NCI-H1417 treated with DMSO at 0.1 percent for 48 hours (cell line): ENCODE measurements around the gene CD82.

Experiments used
- DNase-seq: peaks from one replicate; lab custom pipeline; 2025; lab: John Stamatoyannopoulos, UW

The CD82 gene

GRCh38 chr11:44565211-44565952 is at the start of gene CD82:
CD82 (plus strand) TSS chr11:44565663; CDS start chr11:44594663, 29,000 bp downstream.
- peak; percentile 81 for DNase-seq

GRCh38 chr11:44516688-44517507 is 48.6 kb upstream of the CD82 start:
- no peak for DNase-seq

GRCh38 chr11:44517541-44517940 is 47.9 kb upstream of the CD82 start:
- DNase-seq = no peak

GRCh38 chr11:44518968-44519550 is 46.4 kb upstream of the CD82 start:
- no peak for DNase-seq

- DNase-seq = no peak
These were observed 45.3 kb upstream of the CD82 start for GRCh38 chr11:44519989-44520737.

GRCh38 chr11:44521148-44521547 is 44.3 kb upstream of the CD82 start:
- no peak for DNase-seq

GRCh38 chr11:44522294-44522693 is 43.2 kb upstream of the CD82 start:
- DNase-seq = no peak

- no peak for DNase-seq
These were observed 41.1 kb upstream of the CD82 start for GRCh38 chr11:44524346-44524745.

- DNase-seq = no peak
These were observed 40.7 kb upstream of the CD82 start for GRCh38 chr11:44524751-44525201.

GRCh38 chr11:44525473-44526252 is 39.8 kb upstream of the CD82 start:
- DNase-seq = no peak

- DNase-seq = no peak
These were observed 39.0 kb upstream of the CD82 start for GRCh38 chr11:44526438-44526837.

GRCh38 chr11:44527476-44527875 is 38.0 kb upstream of the CD82 start:
- DNase-seq = no peak

GRCh38 chr11:44528103-44528502 is 37.4 kb upstream of the CD82 start:
- DNase-seq = no peak

GRCh38 chr11:44528581-44528980 is 36.9 kb upstream of the CD82 start:
- DNase-seq = no peak

- no peak for DNase-seq
These were observed 35.5 kb upstream of the CD82 start for GRCh38 chr11:44529895-44530412.

GRCh38 chr11:44530413-44531115 is 34.9 kb upstream of the CD82 start:
- DNase-seq = no peak

GRCh38 chr11:44531116-44531504 is 34.4 kb upstream of the CD82 start:
- DNase-seq = no peak

- no peak for DNase-seq
These were observed 33.8 kb upstream of the CD82 start for GRCh38 chr11:44531636-44532035.

- no peak for DNase-seq
These were observed 32.7 kb upstream of the CD82 start for GRCh38 chr11:44532809-44533208.

- DNase-seq = no peak
These were observed 31.3 kb upstream of the CD82 start for GRCh38 chr11:44533921-44534711.
